OCI-LY7 (cell line): ENCODE measurements around the gene DRAM2. TPM values are rescaled to one million over a fixed set of nuclear protein-coding genes. Genes with fewer than 3 reads are reported as not detected.
A peak's percentile ranks its signal among the peaks of the same experiment; 100 is the strongest.

Experiments used
- BruUV-seq: library from RNA; stranded (reverse); fragments of 400-500 nt; replicated peaks from 2 replicates; lab custom pipeline; 2021; lab: Mats Ljungman, UMichigan
- CTCF ChIA-PET: fragments of 300-600 bp; sonication (Branson Sonifier 250); formaldehyde crosslinking; loops from one replicate; lab custom pipeline; 2022; ENCODE audit warnings: antibody characterized with exemption; ENCODE audit not compliant: unreplicated experiment; lab: Charles Lee
- POLR2A ChIA-PET: fragments of 300-600 bp; sonication (Branson Sonifier 250); formaldehyde crosslinking; loops from one replicate; lab custom pipeline; 2022; ENCODE audit warnings: antibody characterized with exemption; lab: Charles Lee
- DNase-seq: peaks from one replicate; pipeline ENCODE4 v3.0.0-alpha.2; 2015; ENCODE audit warnings: low spot score
- H2AFZ ChIP-seq: fragments of 200-600 bp; sonication (generic), shearing (Covaris generic); 2 replicates; pipeline ENCODE4 v1.6.1; 2014; ENCODE audit warnings: mild to moderate bottlenecking, antibody characterized with exemption, low read length, moderate library complexity
- H3K27ac ChIP-seq: fragments of 200-600 bp; sonication (generic); 2 replicates; pipeline ENCODE4 v1.5.1; 2014; ENCODE audit warnings: mixed run types, low read depth, mild to moderate bottlenecking, moderate library complexity, low read length, inconsistent platforms; ENCODE audit not compliant: poor library complexity, severe bottlenecking
- H3K36me3 ChIP-seq: fragments of 200-600 bp; sonication (generic); 2 replicates; pipeline ENCODE4 v1.6.1; 2014; ENCODE audit warnings: mild to moderate bottlenecking, antibody characterized with exemption, low read length, moderate library complexity, mixed read lengths; ENCODE audit not compliant: insufficient read depth
- H3K4me1 ChIP-seq: fragments of 200-600 bp; sonication (generic); 2 replicates; pipeline ENCODE4 v1.5.1; 2014; ENCODE audit warnings: mild to moderate bottlenecking, low read length; ENCODE audit not compliant: insufficient read depth, poor library complexity, severe bottlenecking
- H3K4me2 ChIP-seq: fragments of 200-600 bp; sonication (generic); 2 replicates; pipeline ENCODE4 v1.6.1; 2014; ENCODE audit warnings: mild to moderate bottlenecking, low read length
- H3K4me3 ChIP-seq: fragments of 200-600 bp; sonication (generic); 2 replicates; pipeline ENCODE4 v1.5.1; 2014; ENCODE audit warnings: mild to moderate bottlenecking, low read depth, low read length; ENCODE audit not compliant: poor library complexity, severe bottlenecking
- H3K79me2 ChIP-seq: fragments of 200-600 bp; sonication (generic); 2 replicates; pipeline ENCODE4 v1.6.1; 2016; ENCODE audit warnings: low read depth, mild to moderate bottlenecking, low read length, moderate library complexity, mixed read lengths; ENCODE audit not compliant: insufficient read depth
- H3K9me2 ChIP-seq: fragments of 200-600 bp; sonication (generic); 2 replicates; pipeline ENCODE4 v1.6.1; 2016; ENCODE audit warnings: mild to moderate bottlenecking, low read length, mixed read lengths; ENCODE audit not compliant: insufficient read depth
- H3K9me3 ChIP-seq: fragments of 200-600 bp; sonication (generic); 2 replicates; pipeline ENCODE4 v1.6.1; 2014; ENCODE audit warnings: mild to moderate bottlenecking, mixed run types, low read length, mixed read lengths
- H4K20me1 ChIP-seq: fragments of 200-600 bp; sonication (generic); 2 replicates; pipeline ENCODE4 v1.6.1; 2014; ENCODE audit warnings: mild to moderate bottlenecking, antibody characterized with exemption, low read length, moderate library complexity, mixed read lengths; ENCODE audit not compliant: insufficient read depth
- CTCF ChIP-seq: fragments of 200-600 bp; sonication (generic); conservative IDR thresholded peaks from 2 replicates; pipeline ENCODE4 v1.5.1; 2014; ENCODE audit warnings: mild to moderate bottlenecking, antibody characterized with exemption, low read length, moderate library complexity, mixed read lengths
- EZH2phosphoT487 ChIP-seq: fragments of 200-600 bp; sonication (generic); IDR thresholded peaks from 2 replicates; pipeline ENCODE4 v1.6.1; 2018; ENCODE audit warnings: low read depth, borderline replicate concordance, mild to moderate bottlenecking, mixed run types, antibody characterized with exemption, low read length, moderate library complexity, mixed read lengths
- intact Hi-C: fragments of 100-400 bp; cut with micrococcal nuclease; formaldehyde crosslinking; loops from one replicate; pipeline ENCODE4 v1.10.0; 2022; ENCODE audit not compliant: unreplicated experiment
- total RNA-seq, 2 experiments: library from RNA; depleted of rRNA in 1 of 2; stranded (reverse); fragments of >200 nt in 1 of 2; shearing (Covaris generic) in 1 of 2; gene quantifications; 2 replicates each; pipeline ENCODE4 v1.2.3, GENCODE V29; 2014 to 2022

The DRAM2 gene
- total RNA-seq, 2 experiments from 2014 or later = 83.5 to 84.2 TPM

GRCh38 chr1:111145963-111146768 is 6.3 kb upstream of the DRAM2 start:
- DNase-seq = no peak
- peak overlapping the region; percentile 58 for H3K4me2 ChIP-seq
- TF ChIP-seq EZH2phosphoT487 = no peak
- TF ChIP-seq CTCF = no peak
- peaks cover 51% of the 10 kb centered on the region for H3K4me1 ChIP-seq
- no peak overlapping the region for H3K27ac ChIP-seq
- no TSS peak for BruUV-seq
- H3K4me3 ChIP-seq = no peak overlapping the region
- ChIA-PET POLR2A (interaction anchor here (1.2 to 1.8 kb wide), 6 partner anchors 14 to 75 kb away, joined by 3 to 6 read pairs (median 4); no protein-coding TSS in a partner anchor), CTCF (no interaction called here)
- no peaks in the 10 kb centered on the region for H3K9me3 ChIP-seq
- H3K36me3 ChIP-seq = peaks cover 73% of the 10 kb centered on the region
- no peak overlapping the region for H2AFZ ChIP-seq
- H4K20me1 ChIP-seq = peaks cover 36% of the 10 kb centered on the region
- H3K9me2 ChIP-seq = no peaks in the 10 kb centered on the region
- intact Hi-C loops = no loop called here
- H3K79me2 ChIP-seq = peaks cover 100% of the 10 kb centered on the region

GRCh38 chr1:111145542-111145941 is 5.6 kb upstream of the DRAM2 start:
- Histone ChIP-seq H4K20me1 (peaks cover 41% of the 10 kb centered on the region), H3K4me2 (peak overlapping the region; percentile 58), H3K9me2 (no peaks in the 10 kb centered on the region), H3K4me3 (no peak overlapping the region), H3K79me2 (peaks cover 100% of the 10 kb centered on the region), H2AFZ (no peak overlapping the region), H3K4me1 (peaks cover 51% of the 10 kb centered on the region), H3K9me3 (no peaks in the 10 kb centered on the region), H3K27ac (no peak overlapping the region), H3K36me3 (peaks cover 67% of the 10 kb centered on the region)
- ChIA-PET POLR2A (interaction anchor here (1.8 to 9.5 kb wide), 3 partner anchors 14 to 72 kb away, joined by 6 to 114 read pairs (median 10); no protein-coding TSS in a partner anchor), CTCF (no interaction called here)
- intact Hi-C loops = no loop called here
- TF ChIP-seq CTCF = no peak
- TF ChIP-seq EZH2phosphoT487 = no peak
- DNase-seq = no peak
- no TSS peak for BruUV-seq
